HuH-7 (cell line): ENCODE measurements around the gene FUOM.
A peak's percentile ranks its signal among the peaks of the same experiment; 100 is the strongest.

Source experiments
- DNase-seq: peaks from one replicate; pipeline ENCODE4 v3.0.0; 2011; ENCODE audit warnings: low spot score

Gene FUOM

DNA sequence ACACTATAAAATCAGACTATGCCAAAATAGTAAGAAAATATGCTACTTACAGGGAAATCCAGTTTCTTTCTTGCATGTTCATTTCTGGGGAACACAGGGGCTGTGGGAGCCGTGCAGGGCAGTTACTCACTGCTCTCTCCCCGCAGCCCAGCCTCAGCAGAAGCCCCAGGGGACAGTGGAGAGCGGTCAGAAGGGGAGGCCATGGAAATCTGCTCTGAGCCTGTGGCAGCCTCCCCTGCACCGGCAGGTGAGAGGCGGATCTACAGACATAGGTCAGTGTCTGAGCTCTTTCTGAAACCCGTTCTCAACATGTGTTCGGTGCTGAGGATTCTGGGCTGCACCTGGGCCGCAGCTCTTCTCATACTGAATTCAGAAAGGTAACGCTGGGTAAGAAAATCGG, 46.2 kb downstream of the FUOM start:
- no peak for DNase-seq

DNA sequence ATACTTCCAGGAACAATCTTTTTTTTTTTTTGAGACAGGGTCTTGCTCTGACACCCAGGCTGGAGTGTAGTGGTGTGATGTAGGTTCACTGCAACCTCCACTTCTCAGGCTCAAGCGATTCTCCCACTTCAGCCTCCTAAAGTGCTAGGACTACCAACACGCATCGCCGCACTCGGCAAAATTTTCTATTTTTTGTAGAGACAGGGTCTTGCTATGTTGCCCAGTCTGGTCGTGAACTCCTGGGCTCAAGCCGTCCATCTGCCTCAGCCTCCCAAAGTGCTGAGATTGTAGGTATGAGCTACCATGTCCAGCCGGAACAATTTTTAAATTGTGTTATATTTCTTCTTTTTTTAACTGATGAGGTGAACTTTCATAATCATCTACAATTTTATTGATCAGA, 47.0 kb downstream of the FUOM start:
- DNase-seq: no peak

DNA sequence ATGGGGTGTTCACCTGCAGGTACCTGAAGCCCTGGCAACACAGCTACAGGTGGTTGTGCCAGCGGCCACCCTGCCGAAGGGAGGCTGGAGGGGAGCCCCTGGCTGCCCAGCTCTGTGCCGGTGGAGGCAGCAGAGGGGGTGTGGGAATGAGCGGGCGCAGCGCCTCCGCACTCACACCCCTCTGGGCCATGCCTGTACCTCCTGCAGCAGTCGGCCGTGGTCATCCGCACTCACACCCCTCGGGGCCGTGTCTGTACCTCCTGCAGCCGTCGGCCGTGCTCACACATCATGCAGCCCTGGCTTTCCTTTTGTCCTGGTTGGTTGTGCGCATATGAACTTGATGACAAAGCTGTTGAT, 47.4 kb downstream of the FUOM start:
- DNase-seq: no peak

DNA sequence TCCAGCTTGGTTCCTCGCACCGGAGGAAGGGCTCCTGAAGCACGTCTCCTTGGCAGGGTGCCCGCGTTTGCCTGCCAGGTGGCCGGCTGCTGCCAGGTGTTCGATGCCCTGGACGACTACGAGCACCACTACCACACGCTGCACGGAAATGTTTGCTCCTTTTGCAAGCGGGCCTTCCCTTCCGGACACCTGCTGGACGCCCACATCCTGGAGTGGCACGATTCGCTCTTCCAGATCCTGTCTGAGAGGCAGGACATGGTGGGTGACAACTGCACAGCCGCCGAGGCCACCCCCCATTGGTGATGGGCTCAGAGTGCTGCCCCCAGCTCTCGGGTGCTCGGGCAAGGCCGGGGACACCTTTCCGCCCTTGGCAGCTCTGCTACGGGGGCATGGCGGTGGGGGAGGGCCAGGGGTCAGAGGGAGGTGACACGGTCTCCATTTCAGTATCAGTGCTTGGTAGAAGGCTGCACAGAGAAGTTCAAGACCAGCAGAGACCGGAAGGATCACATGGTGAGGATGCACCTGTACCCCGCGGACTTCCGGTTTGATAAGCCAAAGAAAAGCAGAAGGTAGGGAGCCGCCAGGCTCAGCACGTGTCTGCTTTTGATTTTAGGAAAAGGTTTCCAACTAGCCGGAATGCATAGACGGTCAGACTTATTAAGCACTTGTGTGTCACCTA, 48.0 kb downstream of the FUOM start:
- no peak for DNase-seq

DNA sequence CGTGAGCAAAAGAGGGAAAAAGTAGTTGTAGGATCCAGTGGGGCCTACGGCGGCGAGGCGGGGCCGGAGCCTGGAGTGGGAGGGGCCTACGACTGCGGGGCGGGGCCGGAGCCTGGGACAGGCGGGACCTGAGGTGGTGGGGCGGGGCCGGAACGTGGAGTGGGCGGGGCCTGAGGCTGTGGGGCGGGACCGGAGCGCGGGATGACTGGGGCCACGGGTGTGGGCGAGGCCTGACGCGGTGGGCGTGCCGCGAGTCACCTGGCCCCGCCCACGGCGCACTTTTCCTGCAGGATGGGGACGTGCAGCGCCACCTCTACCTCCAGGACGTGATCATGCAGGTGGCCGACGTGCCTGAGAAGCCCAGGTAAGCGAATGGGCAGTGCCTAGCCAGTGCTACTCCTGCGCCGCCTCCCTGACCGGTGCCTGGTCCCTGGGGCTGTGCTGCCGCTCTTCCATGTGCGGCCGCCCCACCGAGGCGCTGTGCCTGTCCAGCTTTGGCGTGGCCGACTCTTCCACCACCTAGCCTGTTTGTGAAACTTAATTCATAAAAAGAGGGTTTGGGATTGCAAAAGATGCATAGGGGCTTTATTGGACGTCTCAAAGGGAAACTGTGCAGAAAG, 48.6 kb downstream of the FUOM start:
- peak; percentile 83 for DNase-seq

DNA sequence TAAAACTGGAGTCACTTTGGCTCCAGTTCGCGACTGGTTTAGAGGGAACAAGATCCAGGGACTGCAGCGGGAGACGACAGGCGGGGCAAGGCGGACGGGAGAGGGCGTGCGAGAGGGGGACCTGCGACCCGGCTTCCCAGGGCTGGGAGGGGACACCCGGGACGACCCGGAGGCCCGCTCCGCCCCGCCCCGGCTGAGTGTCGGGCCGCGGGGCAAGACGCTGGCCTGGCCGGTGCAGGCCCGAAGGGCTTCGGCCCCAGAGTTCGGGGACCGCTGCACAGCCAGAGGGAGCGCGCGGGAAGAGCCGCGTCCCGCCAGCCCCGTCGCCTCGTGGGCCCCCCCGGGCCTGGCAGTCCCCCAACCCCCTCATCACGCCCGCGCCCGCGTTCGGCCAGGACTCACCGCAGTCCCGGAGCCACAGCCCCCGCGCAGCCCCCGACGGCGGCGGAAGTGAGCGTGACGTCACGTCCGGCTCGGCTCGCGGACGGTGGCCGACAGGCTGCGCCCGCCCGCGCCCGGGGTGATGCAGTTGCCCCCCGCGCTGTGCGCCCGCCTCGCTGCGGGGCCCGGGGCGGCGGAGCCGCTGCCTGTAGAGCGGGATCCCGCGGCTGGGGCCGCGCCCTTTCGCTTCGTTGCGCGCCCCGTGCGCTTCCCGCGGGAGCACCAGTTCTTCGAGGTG, 49.3 kb downstream of the FUOM start, which contains the start of the genes TUBGCP2 and ZNF511:
Gene TUBGCP2, minus strand, starts transcription at position 452 of the 679 bp plus-strand sequence. CDS start 5,931 bp downstream, outside the sequence.
Gene ZNF511, plus strand, starts transcription at position 494 of the 679 bp plus-strand sequence. Its CDS starts 30 bp downstream, at position 524.
- peak; percentile 85 for DNase-seq

DNA sequence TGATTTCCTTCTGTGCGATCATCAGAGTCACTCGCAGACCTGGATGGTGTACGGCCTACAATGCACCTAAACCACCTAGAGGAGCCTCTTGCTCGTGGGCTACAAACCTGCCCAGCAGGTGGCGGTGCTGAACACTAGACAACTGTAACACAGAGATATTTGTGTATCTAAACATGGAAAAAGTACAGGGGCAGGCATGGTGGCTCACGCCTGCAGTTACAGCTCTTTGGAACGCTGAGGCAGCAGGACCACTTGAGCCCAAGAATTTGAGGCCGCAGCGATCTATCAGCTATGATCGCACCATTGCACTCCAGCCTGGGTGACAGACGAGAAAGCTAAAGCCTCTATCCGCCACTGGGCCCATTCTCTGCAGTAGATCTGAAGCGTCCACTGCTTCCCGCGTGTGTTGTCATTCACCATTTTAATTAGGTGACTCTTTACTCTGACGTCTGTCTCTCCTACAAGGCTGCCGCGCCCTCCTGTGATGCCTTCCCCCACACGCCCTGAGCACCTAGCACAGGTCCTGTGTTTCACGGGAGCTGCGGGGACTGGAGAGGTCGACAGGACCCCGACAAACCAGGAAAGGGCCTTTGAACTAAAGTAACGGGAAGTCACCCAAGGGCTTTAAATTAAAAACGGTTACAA, 49.9 kb downstream of the FUOM start:
- DNase-seq: peak; percentile 83

DNA sequence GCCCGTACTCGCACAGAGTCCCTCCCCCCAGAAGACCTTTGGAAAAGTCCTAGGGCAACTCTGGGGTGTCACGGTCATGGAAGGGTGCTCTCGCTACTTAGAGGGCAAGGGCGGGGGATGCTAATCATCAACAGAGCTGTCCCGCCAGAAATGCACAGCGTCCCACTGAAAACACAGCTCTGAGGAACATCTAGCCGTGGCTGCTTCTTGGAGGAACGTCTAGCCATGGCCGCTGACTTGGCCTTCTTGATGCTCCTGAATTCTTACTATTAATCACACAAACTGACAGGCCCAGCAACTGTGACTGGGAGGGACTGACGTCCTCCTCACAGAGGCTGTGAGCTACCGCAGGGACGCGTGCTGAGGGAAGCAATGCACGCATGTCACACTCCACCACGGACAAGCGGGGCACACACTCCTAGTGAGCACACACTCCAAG, 50.9 kb downstream of the FUOM start:
- DNase-seq: no peak

DNA sequence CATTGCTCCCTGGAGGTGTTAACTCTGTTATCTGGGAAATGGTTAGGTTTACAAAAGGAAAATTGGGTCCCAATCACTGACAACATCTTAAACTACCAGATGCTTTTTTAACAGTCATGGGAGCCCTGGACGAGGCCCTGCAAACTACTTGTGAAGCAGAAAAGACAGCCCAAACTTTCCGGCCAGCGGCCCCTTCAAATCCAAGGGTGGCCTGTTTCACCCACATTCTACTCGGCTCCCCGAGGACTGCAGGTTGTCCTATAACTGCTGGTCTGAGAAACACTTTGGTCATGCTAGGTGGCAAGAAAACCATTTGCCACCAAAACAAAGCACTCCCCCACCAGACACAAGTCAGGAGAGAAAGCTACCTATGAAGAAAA, 51.7 kb downstream of the FUOM start:
- DNase-seq: no peak
